Measurements from ENCODE around the gene GM2A. TPM values are rescaled to one million over a fixed set of nuclear protein-coding genes. Genes with fewer than 3 reads are reported as not detected.
A peak's percentile ranks its signal among the peaks of the same experiment; 100 is the strongest.
"Not testable (repeated sequence)": the region's sequence is repeated elsewhere in the genome, so short reads cannot be mapped to it uniquely, and the experiment has no call there.

The GM2A gene
- total and polyA plus RNA-seq, 5 experiments from 2014 or later: 3.8 to 13.8 (median 6.5) TPM

DNA sequence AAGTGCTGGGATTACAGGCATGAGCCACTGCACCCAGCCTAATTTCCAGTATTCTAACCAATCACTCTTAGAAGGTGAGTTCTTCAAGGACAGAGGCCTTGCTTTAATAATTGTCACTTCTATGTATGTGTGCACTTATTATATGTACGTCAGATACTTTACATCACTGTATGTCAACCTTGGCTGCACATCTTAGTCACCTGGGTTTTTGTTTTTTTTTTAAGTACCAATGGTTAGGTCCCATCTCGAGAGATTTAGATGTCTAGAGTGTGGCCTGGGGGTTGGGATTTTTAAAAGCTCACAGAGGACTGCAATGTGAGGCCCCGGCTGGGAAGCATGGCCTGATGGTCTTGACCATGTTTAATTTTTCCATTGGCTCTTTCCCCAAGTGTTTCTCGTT is 9.9 kb upstream of the GM2A start:
- peaks cover 11 to 45% (median 28%) of the 10 kb centered on the region in 4 donors for H3K4me1 Mint-ChIP-seq
- H3K36me3 Mint-ChIP-seq: no peaks in the 10 kb centered on the region
- no peak for DNase-seq
- POLR2A ChIA-PET: interaction anchor here (0.7 to 0.9 kb wide), 3 partner anchors 9 to 133 kb away, joined by 3 to 4 read pairs (median 3); partner anchors contain the start of gene GM2A
- no peaks in the 10 kb centered on the region for H3K27me3 Mint-ChIP-seq
- no peak for ATAC-seq
- H3K9me3 Mint-ChIP-seq: no peaks in the 10 kb centered on the region
- H3K27ac Mint-ChIP-seq: peak overlapping the region in 1 of 10 donors; percentile 46
- no peak overlapping the region for H3K4me3 Mint-ChIP-seq

DNA sequence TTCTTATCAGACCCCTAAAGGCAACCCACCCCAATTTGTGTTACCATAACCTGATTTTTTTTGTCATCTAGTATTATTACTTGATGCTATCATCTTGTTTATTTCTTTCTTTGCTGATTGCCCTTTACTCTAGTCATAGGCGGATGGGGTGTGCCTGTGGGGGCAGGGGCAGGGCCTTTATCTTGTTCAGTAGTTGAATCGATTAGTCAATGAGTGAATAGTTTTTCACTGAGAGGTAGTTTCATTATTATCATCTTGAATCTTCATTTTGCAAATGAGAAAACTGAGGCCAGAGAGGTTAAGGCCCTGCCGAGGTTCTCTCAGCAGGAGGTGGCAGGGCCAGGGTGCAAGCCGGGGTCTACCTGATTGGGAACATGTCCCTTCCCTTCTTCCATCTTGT is 9.4 kb upstream of the GM2A start:
- H3K27ac Mint-ChIP-seq: peak overlapping the region in 2 of 10 donors; percentile 33 to 50

DNA sequence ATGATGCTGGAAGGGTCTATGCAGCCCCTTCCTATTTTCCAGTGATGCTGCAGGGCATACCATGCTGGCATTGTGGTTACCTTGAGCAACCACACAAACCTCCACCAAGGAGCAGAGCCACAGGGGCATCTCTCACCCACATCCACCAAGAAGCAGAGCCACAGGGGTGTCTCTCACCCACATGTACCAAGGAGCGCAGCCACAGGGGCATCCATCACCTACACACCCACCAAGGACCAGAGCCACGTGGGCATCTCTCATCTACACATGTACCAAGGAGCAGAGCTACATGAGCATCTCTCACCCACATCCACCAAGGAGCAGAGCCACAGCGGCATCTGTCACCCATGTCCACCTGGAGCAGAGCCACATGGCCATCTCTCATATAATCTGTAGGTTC is 8.8 kb upstream of the GM2A start:
- H3K27me3 Mint-ChIP-seq: no peaks in the 10 kb centered on the region
- no peaks in the 10 kb centered on the region for H3K36me3 Mint-ChIP-seq
- no peak overlapping the region for H3K4me3 Mint-ChIP-seq
- H3K4me1 Mint-ChIP-seq: peaks cover 7 to 39% (median 17%) of the 10 kb centered on the region in 4 donors
- no peak for DNase-seq
- POLR2A ChIA-PET: interaction anchor here (0.6 kb wide), 1 partner anchor 119 kb away, joined by 4 read pairs; no protein-coding TSS in a partner anchor
- no peak for ATAC-seq
- no peaks in the 10 kb centered on the region for H3K9me3 Mint-ChIP-seq
- H3K27ac Mint-ChIP-seq: peak overlapping the region in 1 of 10 donors; percentile 49

More for the DNA sequence above, 9.4 kb upstream of the GM2A start:
- POLR2A ChIA-PET: interaction anchor here (0.7 kb wide), 2 partner anchors 9 to 133 kb away, joined by 3 to 4 read pairs; partner anchors contain the start of gene GM2A
- ATAC-seq: no peak
- H3K4me1 Mint-ChIP-seq: peaks cover 9 to 40% (median 23%) of the 10 kb centered on the region in 4 donors
- H3K27me3 Mint-ChIP-seq: no peaks in the 10 kb centered on the region
- H3K4me3 Mint-ChIP-seq: no peak overlapping the region
- no peaks in the 10 kb centered on the region for H3K36me3 Mint-ChIP-seq
- no peak for DNase-seq
- no peaks in the 10 kb centered on the region for H3K9me3 Mint-ChIP-seq

DNA sequence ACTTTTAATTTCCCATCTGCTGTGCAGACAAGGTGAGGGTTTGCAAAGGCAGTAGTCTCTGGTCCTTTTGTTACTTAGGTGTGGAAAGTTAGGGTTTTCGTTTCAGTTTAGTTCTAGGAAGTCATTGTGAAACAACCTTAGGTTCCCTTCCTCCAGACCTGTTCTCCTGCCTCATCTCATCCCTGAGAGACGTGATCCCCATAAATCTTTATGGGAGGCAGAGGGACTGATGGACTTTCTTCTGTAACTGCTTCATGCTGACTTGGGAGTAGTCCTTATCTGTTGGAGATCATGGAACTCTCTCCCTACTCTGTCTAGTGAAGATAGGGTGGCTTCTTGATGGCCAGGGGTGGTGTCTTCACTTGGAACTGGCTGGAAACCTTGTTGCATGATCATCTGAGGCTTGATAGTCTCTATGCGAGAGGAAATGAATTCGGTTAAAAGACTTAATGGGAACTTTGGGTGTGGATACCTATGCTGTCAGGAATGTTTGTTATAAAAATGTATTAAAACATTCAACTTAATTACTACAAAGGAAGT is 7.2 kb upstream of the GM2A start:
- POLR2A ChIA-PET: no interaction called here
- DNase-seq (no peak), ATAC-seq (no peak)
- peaks cover 5 to 36% (median 14%) of the 10 kb centered on the region in 4 donors for H3K4me1 Mint-ChIP-seq
- H3K36me3 Mint-ChIP-seq: no peaks in the 10 kb centered on the region
- H3K27ac Mint-ChIP-seq: peak overlapping the region in 1 of 10 donors; percentile 7
- H3K9me3 Mint-ChIP-seq: no peaks in the 10 kb centered on the region
- H3K27me3 Mint-ChIP-seq: no peaks in the 10 kb centered on the region
- H3K4me3 Mint-ChIP-seq: no peak overlapping the region

DNA sequence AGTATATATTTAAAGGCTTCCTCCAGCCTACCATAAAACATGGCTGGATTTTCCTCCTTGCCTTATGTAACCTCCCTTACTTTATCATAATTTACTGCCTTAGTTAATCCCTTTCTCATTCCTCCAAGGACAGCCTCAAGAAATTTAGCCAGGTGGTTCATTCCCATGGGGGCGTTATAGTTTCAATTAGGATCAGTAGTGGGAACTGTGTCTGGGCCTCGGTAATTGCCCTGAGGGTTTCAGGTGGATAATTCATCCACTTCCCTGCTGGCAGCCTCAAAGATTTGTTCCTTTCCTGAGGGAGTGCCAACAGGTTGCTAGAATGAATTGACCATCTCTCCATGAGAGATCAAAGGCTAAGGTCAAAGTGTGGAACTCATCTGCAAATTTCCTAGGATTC is 4.3 kb upstream of the GM2A start:
- Mint-ChIP-seq H3K4me3 (no peak overlapping the region), H3K36me3 (no peaks in the 10 kb centered on the region), H3K4me1 (peaks cover 11 to 43% (median 26%) of the 10 kb centered on the region in 4 donors), H3K9me3 (no peaks in the 10 kb centered on the region), H3K27ac (no peak overlapping the region), H3K27me3 (no peaks in the 10 kb centered on the region)
- DNase-seq: no peak
- POLR2A ChIA-PET: no interaction called here
- ATAC-seq: no peak

DNA sequence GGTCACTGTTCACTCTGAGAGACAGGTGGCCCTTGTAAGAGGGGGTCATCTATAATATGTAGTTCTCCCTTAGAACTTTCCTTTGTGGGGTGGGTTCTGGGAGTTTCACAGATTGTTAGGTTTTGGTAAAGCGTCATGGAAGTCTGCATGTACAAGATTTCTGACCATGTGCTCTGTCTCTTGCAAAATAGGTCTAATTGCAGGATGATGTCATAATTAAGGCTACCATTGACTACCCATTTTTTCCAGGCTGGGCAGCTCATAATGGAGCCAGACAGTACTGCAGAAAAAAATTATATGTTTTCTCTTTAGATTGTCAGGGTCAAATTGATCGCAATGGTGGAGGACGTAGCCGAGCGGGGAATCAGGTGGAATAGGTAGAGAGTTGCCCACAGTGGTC is 3.7 kb upstream of the GM2A start:
- Mint-ChIP-seq H3K36me3 (no peaks in the 10 kb centered on the region), H3K4me3 (no peak overlapping the region), H3K4me1 (peaks cover 15 to 43% (median 28%) of the 10 kb centered on the region in 4 donors), H3K27me3 (no peaks in the 10 kb centered on the region), H3K27ac (peak overlapping the region in 1 of 10 donors; percentile 43), H3K9me3 (no peaks in the 10 kb centered on the region)
- ATAC-seq (no peak), DNase-seq (no peak)
- POLR2A ChIA-PET: no interaction called here

DNA sequence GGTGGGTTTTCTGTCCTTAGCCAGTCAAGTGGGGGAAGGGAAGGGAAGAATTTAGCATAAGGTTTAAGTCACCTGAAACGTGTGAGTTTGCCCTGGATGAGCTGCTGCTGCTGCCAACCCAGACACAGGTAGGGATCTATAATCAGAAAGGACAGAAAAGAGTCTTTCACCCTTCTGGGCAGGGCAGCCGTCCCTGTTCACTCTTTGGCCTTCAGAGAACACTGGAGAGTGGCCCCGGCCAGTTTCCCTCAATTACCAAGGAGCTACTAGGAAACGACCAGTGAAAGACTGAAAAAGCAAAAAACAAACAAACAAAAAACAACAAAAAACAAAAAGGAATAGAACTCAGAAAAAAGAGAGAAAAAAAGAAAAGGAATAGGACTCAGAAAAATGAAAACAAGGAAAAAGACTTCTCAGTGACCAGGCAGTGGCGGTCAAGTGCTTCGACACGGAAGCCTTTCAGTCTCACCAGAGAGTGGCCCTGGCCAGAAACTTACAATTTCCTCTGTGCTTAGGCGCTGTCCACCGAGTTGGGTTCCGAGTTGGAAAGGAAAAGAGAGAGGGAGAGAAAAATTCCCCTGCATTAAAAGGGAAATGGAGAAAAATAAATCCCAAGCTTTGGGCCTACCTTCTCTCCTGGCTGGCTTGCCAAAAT is 2.5 kb upstream of the GM2A start:
- no peak for DNase-seq
- Mint-ChIP-seq H3K36me3 (no peaks in the 10 kb centered on the region), H3K9me3 (no peaks in the 10 kb centered on the region), H3K27me3 (no peaks in the 10 kb centered on the region), H3K4me3 (peak overlapping the region in 5 of 10 donors; percentile 23 to 63 (median 44)), H3K4me1 (peaks cover 14 to 50% (median 32%) of the 10 kb centered on the region in 4 donors), H3K27ac (peak overlapping the region in 5 of 10 donors; percentile 27 to 88 (median 58))
- ATAC-seq: no peak
- POLR2A ChIA-PET: interaction anchor here (1.0 to 2.5 kb wide), 3 partner anchors 27 to 109 kb away, joined by 4 to 9 read pairs (median 6); partner anchors contain the start of gene CCDC69

DNA sequence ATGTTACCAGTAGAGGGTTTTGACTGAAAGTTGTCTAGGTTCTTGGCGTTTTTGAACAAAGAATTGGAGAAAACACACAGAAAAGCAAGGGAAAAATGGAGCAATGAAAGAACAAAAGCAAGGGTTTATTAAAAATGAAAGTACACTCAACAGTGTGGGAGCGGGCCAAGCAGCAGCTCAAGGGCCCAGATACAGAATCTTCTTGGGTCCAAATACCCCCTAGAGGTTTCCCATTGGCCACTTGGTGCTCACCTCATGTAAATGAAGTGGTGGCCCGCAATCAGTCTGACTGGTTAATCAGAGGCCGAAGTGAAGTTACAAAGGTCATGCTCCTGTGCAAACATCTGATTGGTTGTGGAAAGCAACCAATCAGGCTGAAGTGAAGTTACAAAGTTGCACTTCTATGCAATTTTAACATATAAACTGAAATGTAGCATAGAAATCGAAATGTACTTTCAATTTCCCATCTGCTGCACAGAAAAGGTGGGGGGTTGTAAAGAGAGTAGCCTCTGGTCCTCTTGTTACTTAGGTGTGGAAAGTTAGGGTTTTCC is 1.9 kb upstream of the GM2A start:
- DNase-seq: no peak
- H3K9me3 Mint-ChIP-seq: no peaks in the 10 kb centered on the region
- H3K27ac Mint-ChIP-seq: peak overlapping the region in 7 of 10 donors; percentile 0 to 88 (median 22)
- POLR2A ChIA-PET: interaction anchor here (0.7 to 3.5 kb wide), 5 partner anchors 28 to 109 kb away, joined by 3 to 38 read pairs (median 6); partner anchors contain the start of gene CCDC69
- H3K27me3 Mint-ChIP-seq: no peaks in the 10 kb centered on the region
- H3K36me3 Mint-ChIP-seq: no peaks in the 10 kb centered on the region
- peak overlapping the region in 7 of 10 donors; percentile 25 to 92 (median 60) for H3K4me3 Mint-ChIP-seq
- ATAC-seq: no peak
- H3K4me1 Mint-ChIP-seq: peaks cover 18 to 51% (median 36%) of the 10 kb centered on the region in 4 donors

DNA sequence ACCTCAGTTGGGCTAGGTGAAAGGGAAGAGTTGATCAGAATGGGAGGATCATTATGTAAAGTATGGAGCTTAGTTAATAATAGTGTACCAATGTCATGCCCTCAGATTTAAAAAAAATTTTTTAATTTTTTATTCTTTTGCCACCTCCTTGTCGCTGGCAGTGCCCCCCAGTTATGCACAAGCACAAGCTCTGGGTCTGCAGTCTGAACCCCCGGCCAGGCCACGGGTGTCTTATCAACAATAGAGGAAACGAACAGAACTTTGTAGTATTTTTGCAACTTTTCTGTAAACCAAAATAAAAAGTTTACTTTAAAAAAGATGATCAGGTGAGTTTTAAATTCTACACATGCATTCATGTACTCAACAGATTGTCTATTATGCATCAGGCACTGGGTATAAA is 1.4 kb upstream of the GM2A start:
- Mint-ChIP-seq H3K4me1 (peaks cover 18 to 54% (median 37%) of the 10 kb centered on the region in 4 donors), H3K36me3 (no peaks in the 10 kb centered on the region), H3K27ac (peak overlapping the region in 7 of 10 donors; percentile 6 to 98 (median 84)), H3K9me3 (no peaks in the 10 kb centered on the region), H3K27me3 (no peaks in the 10 kb centered on the region), H3K4me3 (peak overlapping the region in 8 of 10 donors; percentile 60 to 95 (median 94))
- POLR2A ChIA-PET: interaction anchor here (0.7 to 3.5 kb wide), 12 partner anchors 13 to 520 kb away, joined by 3 to 38 read pairs (median 8); partner anchors contain the start of genes ANXA6, CCDC69, G3BP1 and TNIP1
- DNase-seq (no peak), ATAC-seq (no peak)

DNA sequence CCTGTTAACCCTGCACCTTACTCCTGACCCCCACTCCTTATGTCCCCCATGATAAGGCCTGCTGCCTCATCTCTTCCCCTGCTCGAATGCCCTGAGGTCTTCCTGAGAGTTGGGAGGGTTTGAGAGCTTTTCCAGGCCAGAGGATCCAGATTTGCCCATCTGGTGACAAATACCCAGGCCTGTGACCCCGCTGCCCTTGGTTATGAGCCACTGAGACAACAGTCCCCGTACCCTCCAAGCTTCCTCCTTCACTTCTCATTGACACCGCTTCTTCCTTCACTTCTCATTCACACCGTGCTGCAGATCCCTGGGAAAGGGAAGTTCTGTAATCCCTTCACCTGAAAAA is 593 bp downstream of the GM2A start:
- H3K36me3 Mint-ChIP-seq: no peaks in the 10 kb centered on the region
- no peak for DNase-seq
- peak overlapping the region; percentile 75 to 98 (median 88) for H3K27ac Mint-ChIP-seq
- no peak for ATAC-seq
- H3K27me3 Mint-ChIP-seq: no peaks in the 10 kb centered on the region
- POLR2A ChIA-PET: interaction anchor here (0.8 to 3.5 kb wide), 7 partner anchors 30 to 552 kb away, joined by 3 to 38 read pairs (median 6); partner anchors contain the start of genes CCDC69, RBM22 and TNIP1
- no peaks in the 10 kb centered on the region for H3K9me3 Mint-ChIP-seq
- peaks cover 25 to 74% (median 48%) of the 10 kb centered on the region in 4 donors for H3K4me1 Mint-ChIP-seq
- peak overlapping the region; percentile 75 to 95 (median 95) for H3K4me3 Mint-ChIP-seq

DNA sequence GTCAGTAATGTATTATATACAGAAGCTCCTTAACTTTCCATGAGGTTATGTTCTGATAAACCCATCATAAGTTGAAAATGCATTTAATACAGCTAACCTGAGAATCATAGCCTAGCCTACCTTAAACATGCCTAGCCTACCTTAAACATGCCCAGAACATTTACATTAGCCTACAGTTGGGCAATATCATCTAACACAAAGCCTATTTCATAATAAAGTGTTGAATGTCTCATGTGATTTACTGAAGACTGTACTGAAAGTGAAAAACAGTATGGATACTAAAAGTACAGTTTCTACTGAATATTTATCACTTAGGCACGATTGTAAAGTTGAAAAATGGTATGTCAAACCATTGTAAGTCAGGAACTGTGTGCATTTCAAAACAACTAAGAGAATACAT is 1.6 kb downstream of the GM2A start:
- ATAC-seq: no peak
- Mint-ChIP-seq H3K9me3 (no peaks in the 10 kb centered on the region), H3K27ac (peak overlapping the region in 2 of 10 donors; percentile 22 to 75), H3K4me1 (peaks cover 29 to 83% (median 54%) of the 10 kb centered on the region in 4 donors), H3K27me3 (no peaks in the 10 kb centered on the region), H3K4me3 (peak overlapping the region in 3 of 10 donors; percentile 29 to 95 (median 91)), H3K36me3 (peaks cover 0 to 2% (median under 1%) of the 10 kb centered on the region in 3 donors)
- POLR2A ChIA-PET: interaction anchor here (3.5 kb wide), 1 partner anchor 42 kb away, joined by 38 read pairs; no protein-coding TSS in a partner anchor
- DNase-seq: no peak

DNA sequence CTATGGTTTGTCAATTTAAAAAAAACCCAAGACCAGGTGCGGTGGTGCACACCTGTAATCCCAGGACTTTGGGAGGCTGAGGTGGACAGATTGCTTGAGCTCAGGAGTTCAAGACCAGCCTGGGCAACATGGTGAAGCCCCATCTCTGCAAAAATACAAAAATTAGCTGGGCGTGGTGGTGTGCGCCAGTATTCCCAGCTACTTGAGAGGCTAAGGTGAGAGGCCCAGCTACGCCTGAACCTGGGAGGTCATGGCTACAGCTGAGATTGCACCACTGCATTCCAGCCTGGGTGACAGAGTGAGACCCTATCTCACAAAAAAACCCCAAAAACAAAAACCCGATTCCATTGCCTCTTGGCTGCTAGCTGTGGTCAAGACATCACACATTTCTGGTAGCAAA is 2.0 kb downstream of the GM2A start:
- H3K9me3 Mint-ChIP-seq, H3K36me3 Mint-ChIP-seq, POLR2A ChIA-PET, H3K27me3 Mint-ChIP-seq, DNase-seq, ATAC-seq: not testable (repeated sequence)
- peak overlapping the region in 1 of 10 donors; percentile 76 for H3K27ac Mint-ChIP-seq
- H3K4me3 Mint-ChIP-seq: peak overlapping the region in 1 of 10 donors; percentile 91
- H3K4me1 Mint-ChIP-seq: peaks cover 29 to 83% (median 54%) of the 10 kb centered on the region in 4 donors
